Immature natural killer cell (primary cell): ENCODE results near the gene SF3A1. TPM values are rescaled to one million over a fixed set of nuclear protein-coding genes. Genes with fewer than 3 reads are reported as not detected.
"Not testable (repeated sequence)": the region's sequence is repeated elsewhere in the genome, so short reads cannot be mapped to it uniquely, and the experiment has no call there.

Source experiments
- DNase-seq, 3 donors: peaks; one replicate each; pipeline ENCODE4 v3.0.0; 2022; ENCODE audit warnings: mixed read lengths in 1 of 3
- H3K27ac Mint-ChIP-seq, 6 donors: one replicate each; pipeline ENCODE4 v1.8.0; 2020; ENCODE audit warnings: mixed read lengths in 6 of 6, mild to moderate bottlenecking in 5 of 6, inconsistent platforms in 4 of 6, moderate library complexity in 3 of 6
- H3K27me3 Mint-ChIP-seq, 3 donors: one replicate each; pipeline ENCODE4 v1.8.0; 2020 to 2021; ENCODE audit warnings: low read depth in 3 of 3, mild to moderate bottlenecking in 3 of 3, mixed read lengths in 3 of 3, moderate library complexity in 3 of 3, inconsistent platforms in 1 of 3
- H3K36me3 Mint-ChIP-seq, 3 donors: one replicate each; pipeline ENCODE4 v1.8.0; 2020; ENCODE audit warnings: mixed read lengths in 3 of 3, inconsistent platforms in 2 of 3, mild to moderate bottlenecking in 2 of 3
- H3K4me1 Mint-ChIP-seq, 2 donors: one replicate each; pipeline ENCODE4 v1.8.0; 2020; ENCODE audit warnings: inconsistent platforms in 2 of 2, mild to moderate bottlenecking in 2 of 2, mixed read lengths in 2 of 2, moderate library complexity in 1 of 2
- H3K4me3 Mint-ChIP-seq, 5 donors: one replicate each; pipeline ENCODE4 v1.8.0; 2020; ENCODE audit warnings: mild to moderate bottlenecking in 5 of 5, mixed read lengths in 5 of 5, inconsistent platforms in 3 of 5, moderate library complexity in 3 of 5
- H3K9me3 Mint-ChIP-seq, 6 donors: one replicate each; pipeline ENCODE4 v1.8.0; 2020; ENCODE audit warnings: mild to moderate bottlenecking in 6 of 6, mixed read lengths in 6 of 6, inconsistent platforms in 4 of 6, moderate library complexity in 3 of 6
- polyA plus RNA-seq, 3 donors: library from polyadenylated mRNA; unstranded; fragments of 300-500 nt; fragmentation: Illumina TruSeq; gene quantifications; one replicate each; pipeline ENCODE4 v1.2.3, GENCODE V29; 2021

The SF3A1 gene
- polyA plus RNA-seq, 3 donors from 2014 or later, result 35.5 to 133 (median 69.6) TPM

DNA sequence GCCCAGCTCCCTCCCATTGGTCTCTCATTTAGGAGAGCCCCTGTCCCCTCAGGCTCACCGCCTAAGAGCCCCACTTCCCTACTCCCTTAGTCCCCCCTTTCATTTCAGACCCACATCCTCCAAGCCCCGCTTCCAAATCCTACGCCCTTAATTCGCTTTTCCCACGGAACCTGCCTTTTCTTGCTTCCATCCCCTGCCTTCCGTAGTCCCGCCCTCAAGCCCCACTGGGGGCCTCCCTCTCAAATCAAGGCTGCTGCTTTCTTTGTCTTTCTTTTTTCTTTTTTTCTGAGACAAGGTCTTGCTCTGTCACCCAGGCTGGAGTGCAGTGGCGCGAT lies 509 bp upstream of the SF3A1 start:
- H3K27me3 Mint-ChIP-seq, result peaks cover 0 to 9% (median 4%) of the 10 kb centered on the region in 3 donors
- DNase-seq, result no peak

DNA sequence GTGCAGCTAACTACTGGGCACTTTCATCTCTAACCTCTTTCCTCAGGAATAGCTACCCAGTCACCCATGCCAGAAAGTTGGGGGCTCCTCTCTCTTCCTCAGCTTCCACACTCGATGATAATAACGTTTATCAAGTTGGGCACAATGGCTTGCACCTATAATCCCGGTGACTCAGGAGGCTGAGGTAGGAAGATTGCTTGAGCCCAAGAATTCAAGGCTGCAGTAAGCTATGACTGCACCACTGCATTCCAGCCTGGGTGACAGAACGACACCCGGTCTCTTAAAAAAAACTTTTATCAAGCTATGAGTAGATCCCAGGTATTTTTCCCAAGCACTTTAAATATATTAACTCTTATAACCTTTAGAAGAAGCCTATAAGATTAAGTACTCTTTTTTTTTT lies 2.0 kb downstream of the SF3A1 start:
- no peaks in the 10 kb centered on the region for H3K9me3 Mint-ChIP-seq
- H3K27ac Mint-ChIP-seq, result peak overlapping the region; percentile 77 to 96 (median 85)
- H3K4me3 Mint-ChIP-seq, result peak overlapping the region in 4 of 5 donors; percentile 29 to 96 (median 64)
- peaks cover 72 to 76% of the 10 kb centered on the region in 2 donors for H3K4me1 Mint-ChIP-seq
- H3K36me3 Mint-ChIP-seq, result peaks cover 10 to 28% (median 18%) of the 10 kb centered on the region in 3 donors
- no peak for DNase-seq
- peaks cover 0 to 9% (median 4%) of the 10 kb centered on the region in 3 donors for H3K27me3 Mint-ChIP-seq

More for the DNA sequence above, 509 bp upstream of the SF3A1 start:
- Mint-ChIP-seq H3K4me1 (peaks cover 53 to 56% of the 10 kb centered on the region in 2 donors), H3K36me3 (peaks cover 5 to 12% (median 6%) of the 10 kb centered on the region in 3 donors), H3K27ac (peak overlapping the region; percentile 75 to 98 (median 97)), H3K9me3 (no peaks in the 10 kb centered on the region), H3K4me3 (peak overlapping the region; percentile 96 to 99 (median 97))

DNA sequence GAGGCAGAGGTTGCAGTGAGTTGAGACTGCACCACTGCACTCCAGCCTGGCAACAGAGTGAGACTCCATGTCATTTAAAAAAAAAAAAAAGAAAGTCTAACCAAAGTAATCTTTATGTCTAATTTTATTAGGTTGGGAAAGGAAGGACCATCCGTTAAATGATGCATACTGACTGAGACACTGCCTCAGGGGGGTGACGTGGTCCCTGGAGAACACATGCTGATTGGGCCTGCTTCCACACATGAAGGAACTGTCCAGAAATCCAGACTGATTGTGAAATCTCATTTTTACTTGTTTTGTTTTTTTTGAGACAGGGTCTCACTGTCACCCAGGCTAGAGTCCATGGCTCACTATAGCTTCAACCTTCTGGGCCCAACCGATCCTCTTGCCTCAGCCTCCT lies 5.5 kb downstream of the SF3A1 start:
- DNase-seq, result no peak
- Mint-ChIP-seq H3K27ac (peak overlapping the region in 3 of 6 donors; percentile 30 to 80 (median 49)), H3K4me3 (peak overlapping the region in 1 of 5 donors; percentile 19), H3K36me3 (peaks cover 10 to 35% (median 18%) of the 10 kb centered on the region in 3 donors), H3K27me3 (peaks cover 0 to 3% (median 0%) of the 10 kb centered on the region in 3 donors), H3K9me3 (no peaks in the 10 kb centered on the region), H3K4me1 (peaks cover 75 to 85% of the 10 kb centered on the region in 2 donors)

DNA sequence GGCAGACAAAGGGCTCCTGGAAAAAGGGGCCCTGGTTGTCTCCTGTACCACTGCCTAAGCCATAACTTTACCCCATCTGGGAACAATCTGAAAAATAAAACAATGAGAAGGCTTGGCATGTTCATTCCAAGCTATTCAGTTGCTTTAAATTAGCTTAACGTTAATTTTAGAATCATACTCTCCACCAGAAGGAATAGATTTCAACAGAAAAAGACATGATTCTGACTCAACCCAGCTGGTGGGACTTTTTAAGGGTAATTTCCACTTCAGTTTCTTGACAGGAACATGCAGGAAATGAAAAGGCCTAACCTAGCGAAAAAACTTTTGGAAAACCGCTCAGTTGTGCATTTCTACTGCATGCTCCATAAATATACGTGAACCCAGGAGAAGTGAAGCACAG lies 7.9 kb downstream of the SF3A1 start:
- Mint-ChIP-seq H3K36me3 (peaks cover 6 to 49% (median 18%) of the 10 kb centered on the region in 3 donors), H3K27me3 (no peaks in the 10 kb centered on the region), H3K27ac (peak overlapping the region in 2 of 6 donors; percentile 11 to 29), H3K4me3 (no peak overlapping the region), H3K4me1 (peaks cover 50 to 63% of the 10 kb centered on the region in 2 donors), H3K9me3 (no peaks in the 10 kb centered on the region)
- DNase-seq, result no peak

DNA sequence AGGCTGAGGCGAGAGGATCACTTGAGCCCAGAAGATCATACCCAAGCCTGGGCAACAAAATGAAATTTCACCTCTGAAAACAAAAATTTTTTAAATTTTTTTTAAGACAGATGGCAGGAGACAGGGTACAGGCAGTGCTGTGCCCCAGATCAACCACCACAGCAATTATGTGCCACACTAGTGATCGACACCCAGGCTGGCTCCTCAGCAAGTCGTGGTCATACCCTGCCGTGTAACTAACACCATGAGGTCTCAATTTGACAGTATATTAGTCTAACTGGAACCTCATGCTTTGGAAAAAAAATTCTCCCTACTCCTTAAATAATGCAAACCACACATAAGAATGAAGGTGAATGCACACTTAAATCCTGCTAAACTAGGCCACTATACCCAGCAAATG lies 8.3 kb downstream of the SF3A1 start:
- H3K36me3 Mint-ChIP-seq, result peaks cover 6 to 51% (median 22%) of the 10 kb centered on the region in 3 donors
- DNase-seq, result no peak
- peaks cover 46 to 59% of the 10 kb centered on the region in 2 donors for H3K4me1 Mint-ChIP-seq
- H3K27me3 Mint-ChIP-seq, result no peaks in the 10 kb centered on the region
- no peak overlapping the region for H3K4me3 Mint-ChIP-seq
- peak overlapping the region in 2 of 6 donors; percentile 11 to 29 for H3K27ac Mint-ChIP-seq
- no peaks in the 10 kb centered on the region for H3K9me3 Mint-ChIP-seq

DNA sequence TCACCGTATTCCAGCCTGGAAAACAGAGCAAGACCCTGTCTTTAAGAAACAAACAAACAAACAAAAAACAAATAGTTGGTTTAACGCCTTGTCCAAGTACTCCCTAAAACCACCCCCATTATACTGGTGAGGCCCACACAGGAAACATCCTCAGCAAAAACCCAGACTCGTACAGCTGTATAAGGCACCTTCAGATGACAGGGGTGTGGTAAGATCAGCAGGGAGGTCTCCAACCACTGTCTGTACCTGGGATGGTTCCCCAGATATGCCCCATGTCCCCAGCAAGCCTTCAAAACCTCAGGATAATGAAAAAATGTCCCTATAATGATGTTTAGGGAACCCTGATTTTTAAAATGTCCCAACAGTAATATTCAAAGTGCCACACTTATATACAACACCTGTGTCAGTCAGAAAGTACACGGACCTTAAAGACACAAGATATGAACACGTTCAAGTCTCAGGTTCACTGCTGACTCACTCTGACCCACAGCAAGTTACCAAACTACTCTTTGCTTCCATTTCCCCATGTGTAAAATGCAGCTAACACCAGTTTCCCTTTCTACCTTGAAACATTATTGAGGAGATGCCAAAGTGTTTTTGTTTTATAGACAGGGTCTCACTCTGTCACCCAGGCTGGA lies 9.3 kb downstream of the SF3A1 start:
- Mint-ChIP-seq H3K27me3 (no peaks in the 10 kb centered on the region), H3K36me3 (peaks cover 9 to 54% (median 20%) of the 10 kb centered on the region in 3 donors), H3K4me3 (peak overlapping the region in 1 of 5 donors; percentile 18), H3K4me1 (peaks cover 36 to 49% of the 10 kb centered on the region in 2 donors), H3K9me3 (no peaks in the 10 kb centered on the region), H3K27ac (peak overlapping the region in 2 of 6 donors; percentile 34 to 36)
- DNase-seq, result no peak

DNA sequence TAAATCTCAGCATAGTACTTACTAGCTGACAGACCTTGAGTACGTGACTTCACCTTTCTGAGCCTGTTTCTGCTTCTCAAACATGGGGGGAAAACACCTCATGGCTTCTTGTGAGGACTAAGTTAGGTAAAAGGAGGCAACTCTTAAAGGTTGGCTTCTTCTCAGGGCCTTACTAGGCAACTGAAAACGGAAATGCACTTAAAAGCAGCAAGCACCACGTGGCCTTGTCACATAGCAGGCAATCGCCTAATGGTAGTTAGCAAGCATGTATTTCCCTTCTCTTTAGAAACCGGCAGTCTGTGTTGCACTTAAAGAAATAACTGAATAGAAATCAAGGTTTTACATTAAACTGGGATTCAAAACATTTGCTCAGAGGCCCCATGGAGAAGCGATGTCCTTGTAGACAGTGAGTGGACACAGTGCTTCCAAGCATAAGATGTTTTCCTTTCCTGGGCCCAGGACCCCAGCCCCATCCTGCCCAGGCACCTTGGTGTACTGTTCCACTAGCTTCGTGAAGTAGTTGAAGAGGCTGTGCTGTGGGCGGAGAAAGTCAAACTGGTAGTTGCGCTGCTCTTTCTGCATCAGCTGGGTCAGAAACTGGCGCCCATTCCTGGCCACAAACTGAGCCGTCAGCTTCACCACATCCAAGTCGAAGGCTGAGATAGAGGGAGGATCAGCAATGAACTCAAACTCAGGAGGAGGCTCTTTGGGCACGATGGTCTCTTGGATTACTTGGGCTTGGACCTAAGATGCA lies 12.1 kb downstream of the SF3A1 start:
- H3K36me3 Mint-ChIP-seq, result peaks cover 5 to 61% (median 20%) of the 10 kb centered on the region in 3 donors

DNA sequence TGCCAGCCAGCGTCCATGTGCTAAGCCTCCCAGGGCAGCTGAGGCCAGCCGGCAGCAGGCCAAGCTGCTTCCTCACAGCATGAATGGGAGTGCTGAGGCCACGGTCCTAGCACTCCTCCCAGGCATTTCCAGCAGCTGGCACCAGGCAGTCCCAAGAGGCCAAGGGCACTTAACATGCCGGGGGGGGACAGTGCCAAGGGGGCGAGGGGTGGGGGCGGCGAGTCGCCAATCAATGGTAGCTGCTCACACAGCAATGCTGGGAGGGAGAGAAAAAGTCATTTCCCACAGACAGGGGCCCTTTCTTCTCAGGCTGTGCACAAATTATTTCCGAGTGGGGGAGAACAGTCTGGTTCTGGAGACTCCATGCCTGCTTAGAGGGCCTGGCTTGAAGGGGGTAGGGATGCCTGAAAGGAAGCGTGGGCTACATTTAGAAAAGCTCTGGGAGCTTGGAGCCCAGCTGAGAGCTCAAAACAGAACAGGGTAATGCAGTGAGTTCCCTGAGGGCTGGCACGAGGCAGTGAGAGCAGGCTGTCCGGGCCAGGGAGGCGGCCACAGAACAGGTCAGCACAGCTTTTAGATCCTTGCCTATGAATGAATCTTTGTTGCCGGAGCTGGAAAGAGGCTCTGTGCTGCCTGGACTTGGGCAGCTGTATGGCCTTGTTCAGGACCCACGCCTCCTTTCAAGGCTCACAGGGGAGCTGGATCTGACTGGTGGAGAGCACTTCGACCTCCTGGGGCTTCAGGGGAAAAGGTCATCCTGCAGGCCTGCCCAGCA lies 15.6 kb downstream of the SF3A1 start:
- no peaks in the 10 kb centered on the region for H3K9me3 Mint-ChIP-seq
- H3K4me1 Mint-ChIP-seq, result peaks cover 0 to 1% of the 10 kb centered on the region in 2 donors
- no peak for DNase-seq
- H3K27ac Mint-ChIP-seq, result no peak overlapping the region
- peaks cover 2 to 5% (median 3%) of the 10 kb centered on the region in 3 donors for H3K27me3 Mint-ChIP-seq
- peaks cover 7 to 63% (median 31%) of the 10 kb centered on the region in 3 donors for H3K36me3 Mint-ChIP-seq
- no peak overlapping the region for H3K4me3 Mint-ChIP-seq

More for the DNA sequence above, 12.1 kb downstream of the SF3A1 start:
- H3K27me3 Mint-ChIP-seq, result peaks cover 0 to 3% (median 3%) of the 10 kb centered on the region in 3 donors
- no peak overlapping the region for H3K27ac Mint-ChIP-seq
- no peaks in the 10 kb centered on the region for H3K9me3 Mint-ChIP-seq
- H3K4me3 Mint-ChIP-seq, result no peak overlapping the region
- peaks cover 15 to 27% of the 10 kb centered on the region in 2 donors for H3K4me1 Mint-ChIP-seq
- no peak for DNase-seq

DNA sequence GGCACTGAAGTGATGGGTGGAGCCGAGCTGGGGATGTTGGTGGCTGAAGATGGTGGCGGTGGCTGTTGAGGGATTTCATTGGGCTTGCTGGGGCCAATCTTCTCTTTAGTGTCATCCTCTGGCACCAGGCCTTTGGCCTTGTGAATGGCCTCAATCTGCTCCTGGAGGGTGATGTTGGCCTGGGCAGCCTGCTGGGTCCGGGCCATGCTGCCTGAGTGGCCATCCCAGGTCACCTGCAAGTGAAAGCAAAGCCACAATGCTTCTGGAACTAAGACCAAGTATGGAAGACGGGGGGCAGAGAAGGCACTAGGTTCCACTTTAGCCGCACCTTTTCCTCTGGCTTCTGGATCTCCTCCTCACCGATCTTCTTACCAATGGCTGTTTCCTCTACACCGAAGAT lies 17.9 kb downstream of the SF3A1 start:
- H3K27ac Mint-ChIP-seq, result no peak overlapping the region
- H3K36me3 Mint-ChIP-seq, result peaks cover 7 to 68% (median 32%) of the 10 kb centered on the region in 3 donors
- DNase-seq, result no peak
- H3K9me3 Mint-ChIP-seq, result no peaks in the 10 kb centered on the region
- H3K4me3 Mint-ChIP-seq, result no peak overlapping the region
- peaks cover 2 to 5% (median 3%) of the 10 kb centered on the region in 3 donors for H3K27me3 Mint-ChIP-seq
- H3K4me1 Mint-ChIP-seq, result no peaks in the 10 kb centered on the region

DNA sequence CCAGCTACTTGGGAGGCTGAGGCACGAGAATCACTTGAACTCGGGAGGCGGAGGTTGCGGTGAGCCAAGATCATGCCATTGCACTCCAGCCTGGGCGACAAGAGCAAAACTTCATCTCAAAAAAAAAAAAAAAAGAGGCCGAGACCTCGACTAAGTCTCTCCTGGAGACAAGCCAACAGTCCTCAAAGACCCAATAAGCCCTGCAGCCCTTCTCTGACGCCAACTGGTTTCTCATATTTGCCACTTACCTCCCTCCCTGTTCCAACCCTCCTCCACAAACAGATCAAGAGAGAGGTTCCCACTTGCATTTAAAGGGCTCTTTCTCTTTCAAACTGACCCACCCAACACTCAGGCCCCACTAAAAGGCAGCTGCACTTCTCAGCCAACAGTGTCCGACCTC lies 18.4 kb downstream of the SF3A1 start:
- peak overlapping the region in 1 of 6 donors; percentile 4 for H3K27ac Mint-ChIP-seq

DNA sequence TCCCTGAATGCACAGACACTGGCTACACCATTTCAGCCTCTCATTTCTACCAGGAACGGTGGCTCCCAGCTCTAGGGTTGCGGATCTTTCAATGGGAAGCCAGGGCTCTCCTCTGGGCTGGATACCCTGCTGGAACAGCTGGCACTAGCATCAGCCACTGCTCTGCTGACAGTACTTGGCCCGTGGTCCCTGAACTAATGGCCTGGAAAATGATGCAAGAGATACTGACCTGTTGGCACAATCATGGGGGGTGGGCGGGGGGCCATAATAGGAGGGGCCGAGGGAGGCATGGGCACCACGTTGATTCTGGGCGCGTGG lies 19.3 kb downstream of the SF3A1 start:
- H3K36me3 Mint-ChIP-seq, result peaks cover 3 to 60% (median 26%) of the 10 kb centered on the region in 3 donors
- no peak overlapping the region for H3K4me3 Mint-ChIP-seq
- H3K9me3 Mint-ChIP-seq, result no peaks in the 10 kb centered on the region
- H3K27ac Mint-ChIP-seq, result no peak overlapping the region
- DNase-seq, result no peak
- H3K27me3 Mint-ChIP-seq, result peaks cover 2 to 5% (median 3%) of the 10 kb centered on the region in 3 donors
- H3K4me1 Mint-ChIP-seq, result no peaks in the 10 kb centered on the region

More for the DNA sequence above, 18.4 kb downstream of the SF3A1 start:
- H3K4me3 Mint-ChIP-seq, DNase-seq, H3K4me1 Mint-ChIP-seq, H3K9me3 Mint-ChIP-seq, H3K27me3 Mint-ChIP-seq: not testable (repeated sequence)
- H3K36me3 Mint-ChIP-seq, result peaks cover 5 to 67% (median 29%) of the 10 kb centered on the region in 3 donors

DNA sequence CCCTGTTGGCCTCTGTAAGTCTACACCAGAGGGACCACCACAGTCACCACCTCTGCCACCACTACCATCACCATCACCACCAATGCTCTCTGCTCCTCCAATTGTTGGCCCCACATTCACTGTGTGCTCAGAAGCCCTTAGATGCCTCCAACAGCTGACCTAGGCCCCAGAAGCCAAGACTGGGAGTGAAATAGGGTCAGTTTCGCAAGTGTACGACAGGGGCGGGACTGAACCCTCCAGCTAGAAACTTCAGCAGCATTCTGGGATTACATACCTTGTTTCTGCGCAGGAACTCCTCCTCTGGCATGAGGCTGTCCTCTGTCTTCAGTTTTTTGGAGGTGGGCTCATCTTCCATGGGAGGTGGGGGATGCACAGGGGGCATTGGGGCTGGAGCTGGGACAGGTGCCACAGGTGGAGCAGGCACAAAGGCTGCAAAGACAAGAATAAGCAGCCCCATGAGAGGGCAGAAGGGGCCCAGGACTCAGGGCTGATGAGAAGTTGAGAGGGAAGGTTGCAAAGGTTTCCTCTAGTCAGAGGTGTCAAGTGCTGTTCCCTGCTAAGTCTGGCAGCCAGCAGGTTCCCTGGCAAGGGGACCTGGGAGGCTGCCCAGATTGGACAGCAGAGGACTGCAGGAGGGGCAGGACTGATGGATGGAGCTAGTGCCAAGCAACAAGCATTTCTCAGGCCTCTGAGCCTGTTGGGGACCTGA lies 19.8 kb downstream of the SF3A1 start:
- H3K36me3 Mint-ChIP-seq, result peaks cover 3 to 58% (median 26%) of the 10 kb centered on the region in 3 donors
- H3K4me3 Mint-ChIP-seq, result no peak overlapping the region
- peaks cover 2 to 5% (median 5%) of the 10 kb centered on the region in 3 donors for H3K27me3 Mint-ChIP-seq
- H3K9me3 Mint-ChIP-seq, result no peaks in the 10 kb centered on the region
- DNase-seq, result no peak
- peak overlapping the region in 1 of 6 donors; percentile 39 for H3K27ac Mint-ChIP-seq
- no peaks in the 10 kb centered on the region for H3K4me1 Mint-ChIP-seq

DNA sequence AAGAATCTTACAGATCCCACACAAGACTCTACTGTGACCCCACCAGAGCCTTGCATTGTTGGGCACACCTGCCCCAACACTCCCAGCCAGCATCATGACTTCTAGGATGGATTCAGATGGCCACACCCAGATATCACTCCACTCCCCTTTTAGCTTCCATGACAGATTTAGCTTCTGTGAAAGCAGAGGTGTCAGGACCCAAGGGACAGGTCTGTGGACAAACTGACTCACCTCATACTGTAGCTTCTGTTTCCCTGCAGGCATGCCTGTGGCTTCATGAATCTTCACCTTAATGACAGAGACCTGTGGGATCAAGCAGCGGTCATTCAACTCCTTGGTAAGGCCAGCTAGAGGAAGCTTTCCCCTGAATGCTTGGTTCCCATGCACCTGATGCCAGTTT lies 21.5 kb downstream of the SF3A1 start:
- Mint-ChIP-seq H3K36me3 (peaks cover 6 to 50% (median 23%) of the 10 kb centered on the region in 3 donors), H3K4me1 (no peaks in the 10 kb centered on the region), H3K9me3 (no peaks in the 10 kb centered on the region), H3K27me3 (peaks cover 0 to 5% (median 2%) of the 10 kb centered on the region in 3 donors), H3K27ac (peak overlapping the region in 1 of 6 donors; percentile 7), H3K4me3 (no peak overlapping the region)
- no peak for DNase-seq
